Epidermal melanocyte (primary cell): Measurements from ENCODE around the gene GPX4.
A peak's percentile ranks its signal among the peaks of the same experiment; 100 is the strongest.

Experiments
- DNase-seq: peaks from one replicate; pipeline ENCODE4 v3.0.0; 2011; ENCODE audit warnings: low spot score; ENCODE audit not compliant: insufficient read length

The GPX4 gene

GRCh38 chr19:1068009-1069001, 35.5 kb upstream of the GPX4 start:
- no peak for DNase-seq

GRCh38 chr19:1069009-1069779, 34.6 kb upstream of the GPX4 start:
- peak; percentile 79 for DNase-seq

GRCh38 chr19:1070576-1070930, 33.2 kb upstream of the GPX4 start:
- DNase-seq, result no peak

- DNase-seq, result no peak
Measured at GRCh38 chr19:1070931-1071791, 32.6 kb upstream of the GPX4 start.

- no peak for DNase-seq
Measured at GRCh38 chr19:1072371-1073015, 31.3 kb upstream of the GPX4 start.

GRCh38 chr19:1073063-1073955, 30.5 kb upstream of the GPX4 start:
- DNase-seq, result no peak

- DNase-seq, result no peak
Measured at GRCh38 chr19:1073956-1074517, 29.8 kb upstream of the GPX4 start.

- DNase-seq, result no peak
Measured at GRCh38 chr19:1074544-1075283, 29.1 kb upstream of the GPX4 start.

GRCh38 chr19:1076046-1076386, 27.8 kb upstream of the GPX4 start:
- DNase-seq, result no peak

GRCh38 chr19:1076951-1077350, 26.8 kb upstream of the GPX4 start:
- DNase-seq, result no peak

- DNase-seq, result no peak
Measured at GRCh38 chr19:1079566-1080111, 24.2 kb upstream of the GPX4 start.

- DNase-seq, result no peak
Measured at GRCh38 chr19:1080360-1081161, 23.2 kb upstream of the GPX4 start.

GRCh38 chr19:1081301-1082164, 22.3 kb upstream of the GPX4 start:
- no peak for DNase-seq

GRCh38 chr19:1082165-1082927, 21.4 kb upstream of the GPX4 start:
- DNase-seq, result peak; percentile 60

GRCh38 chr19:1082928-1083816, 20.6 kb upstream of the GPX4 start:
- no peak for DNase-seq
